IMR-90 (cell line): ENCODE measurements around the gene CTIF.

ENCODE experiments used
- CEBPB ChIP-seq: IDR thresholded peaks from 2 replicates; pipeline ENCODE4 v1.6.1; 2012; ENCODE audit warnings: low read depth, low read length, improper control_type of control experiment
- FOS ChIP-seq: fragments of 150-350 bp; IDR thresholded peaks from 2 replicates; pipeline ENCODE4 v1.6.1; 2016; ENCODE audit warnings: low read depth, low read length
- MXI1 ChIP-seq: IDR thresholded peaks from 2 replicates; pipeline ENCODE4 v1.6.1; 2012; ENCODE audit warnings: low read depth, mild to moderate bottlenecking, low read length, moderate library complexity, borderline replicate concordance
- NFE2L2 ChIP-seq: fragments of 150-350 bp; IDR thresholded peaks from 2 replicates; pipeline ENCODE4 v1.6.1; 2016; ENCODE audit warnings: low read depth, mild to moderate bottlenecking, low read length
- POLR2A ChIP-seq: IDR thresholded peaks from 2 replicates; pipeline ENCODE4 v1.6.1; 2012; ENCODE audit warnings: mild to moderate bottlenecking, low read depth, low read length
- RAD21 ChIP-seq: IDR thresholded peaks from 2 replicates; pipeline ENCODE4 v1.6.1; 2012; ENCODE audit warnings: low read length, improper control_type of control experiment
- TF ChIP-seq, protein P1 (sequence below): conservative IDR thresholded peaks from 2 replicates; pipeline ENCODE4 v1.5.1; 2012; ENCODE audit warnings: mild to moderate bottlenecking, low read depth, low read length, improper control_type of control experiment
- TF ChIP-seq, protein P2 (sequence below): fragments of 150-350 bp; IDR thresholded peaks from 2 replicates; pipeline ENCODE4 v1.6.1; 2017; ENCODE audit warnings: mild to moderate bottlenecking, antibody characterized with exemption, low read length, low read depth
- TF ChIP-seq, protein P3 (sequence below): fragments of 150-350 bp; IDR thresholded peaks from 2 replicates; pipeline ENCODE4 v1.6.1; 2016; ENCODE audit warnings: low read depth, mild to moderate bottlenecking, low read length, moderate library complexity, borderline replicate concordance

DNA sequence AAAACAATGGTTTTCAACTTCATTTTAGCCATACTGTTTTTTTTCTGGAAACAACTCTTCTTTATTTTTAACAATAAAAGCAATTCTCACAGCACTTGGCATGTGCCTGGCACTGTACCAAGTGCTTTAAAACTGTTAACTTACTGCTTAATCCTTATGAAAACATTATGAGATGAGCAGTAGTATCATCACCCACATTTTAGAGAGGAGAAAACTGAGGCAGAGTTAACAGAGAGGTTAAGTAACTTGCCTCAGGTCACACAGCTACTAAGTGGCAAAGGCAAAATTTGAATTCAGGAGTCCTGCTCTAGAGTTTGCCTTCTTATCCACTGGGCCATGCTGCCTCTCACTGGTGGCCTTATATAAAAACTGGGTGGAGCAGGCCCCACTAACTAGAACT is 23.2 kb downstream of the CTIF start:
- TF ChIP-seq, protein P1, sequence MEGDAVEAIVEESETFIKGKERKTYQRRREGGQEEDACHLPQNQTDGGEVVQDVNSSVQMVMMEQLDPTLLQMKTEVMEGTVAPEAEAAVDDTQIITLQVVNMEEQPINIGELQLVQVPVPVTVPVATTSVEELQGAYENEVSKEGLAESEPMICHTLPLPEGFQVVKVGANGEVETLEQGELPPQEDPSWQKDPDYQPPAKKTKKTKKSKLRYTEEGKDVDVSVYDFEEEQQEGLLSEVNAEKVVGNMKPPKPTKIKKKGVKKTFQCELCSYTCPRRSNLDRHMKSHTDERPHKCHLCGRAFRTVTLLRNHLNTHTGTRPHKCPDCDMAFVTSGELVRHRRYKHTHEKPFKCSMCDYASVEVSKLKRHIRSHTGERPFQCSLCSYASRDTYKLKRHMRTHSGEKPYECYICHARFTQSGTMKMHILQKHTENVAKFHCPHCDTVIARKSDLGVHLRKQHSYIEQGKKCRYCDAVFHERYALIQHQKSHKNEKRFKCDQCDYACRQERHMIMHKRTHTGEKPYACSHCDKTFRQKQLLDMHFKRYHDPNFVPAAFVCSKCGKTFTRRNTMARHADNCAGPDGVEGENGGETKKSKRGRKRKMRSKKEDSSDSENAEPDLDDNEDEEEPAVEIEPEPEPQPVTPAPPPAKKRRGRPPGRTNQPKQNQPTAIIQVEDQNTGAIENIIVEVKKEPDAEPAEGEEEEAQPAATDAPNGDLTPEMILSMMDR: no peak
- TF ChIP-seq, protein P2, sequence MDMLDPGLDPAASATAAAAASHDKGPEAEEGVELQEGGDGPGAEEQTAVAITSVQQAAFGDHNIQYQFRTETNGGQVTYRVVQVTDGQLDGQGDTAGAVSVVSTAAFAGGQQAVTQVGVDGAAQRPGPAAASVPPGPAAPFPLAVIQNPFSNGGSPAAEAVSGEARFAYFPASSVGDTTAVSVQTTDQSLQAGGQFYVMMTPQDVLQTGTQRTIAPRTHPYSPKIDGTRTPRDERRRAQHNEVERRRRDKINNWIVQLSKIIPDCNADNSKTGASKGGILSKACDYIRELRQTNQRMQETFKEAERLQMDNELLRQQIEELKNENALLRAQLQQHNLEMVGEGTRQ: no peak
- TF ChIP-seq POLR2A (no peak), MXI1 (no peak), FOS (no peak), NFE2L2 (no peak), CEBPB (no peak), RAD21 (no peak)
- TF ChIP-seq, protein P3, sequence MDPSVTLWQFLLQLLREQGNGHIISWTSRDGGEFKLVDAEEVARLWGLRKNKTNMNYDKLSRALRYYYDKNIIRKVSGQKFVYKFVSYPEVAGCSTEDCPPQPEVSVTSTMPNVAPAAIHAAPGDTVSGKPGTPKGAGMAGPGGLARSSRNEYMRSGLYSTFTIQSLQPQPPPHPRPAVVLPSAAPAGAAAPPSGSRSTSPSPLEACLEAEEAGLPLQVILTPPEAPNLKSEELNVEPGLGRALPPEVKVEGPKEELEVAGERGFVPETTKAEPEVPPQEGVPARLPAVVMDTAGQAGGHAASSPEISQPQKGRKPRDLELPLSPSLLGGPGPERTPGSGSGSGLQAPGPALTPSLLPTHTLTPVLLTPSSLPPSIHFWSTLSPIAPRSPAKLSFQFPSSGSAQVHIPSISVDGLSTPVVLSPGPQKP: no peak
